NCI-H2227 treated with DMSO at 0.1 percent for 48 hours (cell line): Measurements from ENCODE around the gene ASB4.
"Not testable (repeated sequence)": the region's sequence is repeated elsewhere in the genome, so short reads cannot be mapped to it uniquely, and the experiment has no call there.

Experiments
- DNase-seq: peaks from one replicate; lab custom pipeline; 2025; lab: John Stamatoyannopoulos, UW

Gene ASB4

GRCh38 chr7:95479992-95480624 is 5.6 kb upstream of the ASB4 start:
- DNase-seq, result no peak

DNA sequence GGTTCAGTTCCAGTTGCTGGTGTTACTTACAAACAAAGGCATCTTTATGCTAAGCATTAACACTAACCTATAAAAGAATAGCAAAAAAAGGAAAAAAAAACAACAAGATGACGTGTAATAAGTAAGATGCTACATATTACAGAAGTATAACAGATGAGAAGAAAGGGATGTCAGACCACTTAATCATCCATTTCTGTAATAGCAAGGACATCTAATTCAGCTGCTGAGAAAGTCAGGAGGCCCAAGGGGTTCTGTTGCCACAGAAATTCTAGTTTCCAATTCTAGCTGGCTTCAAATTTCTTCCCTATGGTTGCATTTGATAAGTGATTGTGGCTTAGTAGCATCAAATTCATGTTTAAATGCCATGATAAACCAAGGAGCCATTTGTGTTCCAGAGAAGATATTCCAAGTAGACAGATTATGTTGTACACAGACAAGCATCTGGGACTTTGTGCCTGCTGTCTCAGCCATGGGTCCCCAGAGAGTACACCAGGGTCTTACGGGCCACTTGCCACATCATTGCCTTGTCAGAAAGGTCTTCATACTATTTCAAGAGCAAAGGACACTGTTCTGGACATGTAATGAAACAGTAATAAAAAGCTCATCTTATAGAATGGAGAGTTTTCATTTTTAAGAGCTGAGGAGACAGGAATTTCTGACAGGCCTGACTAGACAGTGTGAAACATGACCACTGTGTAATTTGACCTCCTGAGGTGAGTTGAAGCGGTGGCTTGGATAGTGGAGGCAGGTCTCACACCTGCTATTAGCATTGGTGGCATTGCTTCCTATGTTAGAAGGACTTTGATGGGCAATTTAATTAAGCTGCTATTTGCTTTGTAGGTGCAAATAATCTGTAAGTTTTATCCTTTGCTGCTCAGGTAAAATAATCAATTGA is 4.2 kb upstream of the ASB4 start:
- no peak for DNase-seq

DNA sequence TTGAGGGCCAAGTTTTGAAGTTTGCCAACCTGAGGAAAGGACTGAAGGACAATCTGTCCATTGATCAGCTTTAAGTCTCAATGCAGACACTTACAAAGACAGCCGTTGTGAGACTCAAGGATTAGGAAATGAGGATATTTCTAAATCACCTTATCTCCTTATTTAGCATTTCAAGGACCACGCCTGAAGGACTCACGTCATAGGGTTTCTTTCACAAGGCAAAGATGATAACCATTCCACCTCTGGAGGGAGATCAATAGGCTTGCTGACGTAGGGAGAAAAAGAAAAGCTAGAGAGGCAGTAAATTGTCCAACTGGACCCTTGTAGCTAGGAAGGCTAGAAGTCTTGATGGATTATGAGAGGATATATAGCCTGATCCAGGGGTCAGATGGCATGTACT is 3.3 kb upstream of the ASB4 start:
- DNase-seq, result no peak

GRCh38 chr7:95490231-95490762 is 4.6 kb downstream of the ASB4 start:
- no peak for DNase-seq

GRCh38 chr7:95491201-95491600 is 5.5 kb downstream of the ASB4 start:
- DNase-seq, result no peak

DNA sequence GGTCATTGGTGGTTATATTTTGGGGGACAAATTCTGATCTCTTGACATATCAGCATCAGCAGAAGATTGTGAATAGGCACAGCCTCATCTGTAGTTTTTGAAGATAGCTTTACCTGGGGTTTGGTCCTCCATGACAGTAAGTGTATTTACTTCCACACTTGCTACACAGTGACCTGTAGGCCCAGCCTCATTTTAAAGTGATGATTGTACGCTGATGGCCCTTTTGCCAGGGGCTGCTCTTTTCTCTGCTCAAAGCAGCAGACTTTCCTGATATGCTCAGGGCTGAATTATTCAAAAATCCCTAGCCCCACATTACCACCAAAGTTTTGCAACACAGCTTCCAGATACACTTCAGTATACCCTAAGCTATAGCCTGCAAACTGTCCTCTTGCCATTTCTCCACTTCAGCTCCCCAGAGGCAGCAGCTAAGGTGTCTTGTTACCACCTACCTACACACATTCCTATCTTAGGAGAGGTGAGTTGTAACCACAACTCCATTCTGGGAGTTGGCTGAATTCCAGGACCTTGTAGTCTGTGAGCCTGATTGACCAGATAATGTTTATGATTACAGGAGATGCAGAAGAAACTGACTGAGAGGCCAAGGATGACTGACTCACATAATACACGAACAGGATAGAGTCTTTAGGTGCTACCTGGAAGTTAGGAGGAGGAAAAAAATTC is 6.0 kb downstream of the ASB4 start:
- DNase-seq, result peak; percentile 55

GRCh38 chr7:95493247-95493646 is 7.5 kb downstream of the ASB4 start:
- no peak for DNase-seq

DNA sequence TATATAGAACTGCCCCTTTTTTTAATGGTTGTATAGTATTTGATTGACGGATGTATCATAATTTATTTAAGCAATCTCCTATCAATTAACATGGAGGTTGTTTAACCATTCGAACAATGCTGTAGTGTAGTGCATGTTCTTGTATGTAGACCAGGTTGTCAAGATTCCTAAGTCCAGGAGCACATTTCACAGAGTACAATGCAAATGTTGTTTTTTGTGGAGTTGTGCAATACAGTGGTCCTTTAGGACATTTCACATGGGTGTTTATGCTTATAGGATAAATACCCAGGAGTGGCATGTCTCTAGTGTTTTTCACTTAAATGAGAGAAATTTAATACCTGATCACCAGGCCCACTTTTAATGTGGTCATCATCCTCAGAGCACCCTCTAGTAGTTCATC is 8.1 kb downstream of the ASB4 start:
- DNase-seq, result no peak

DNA sequence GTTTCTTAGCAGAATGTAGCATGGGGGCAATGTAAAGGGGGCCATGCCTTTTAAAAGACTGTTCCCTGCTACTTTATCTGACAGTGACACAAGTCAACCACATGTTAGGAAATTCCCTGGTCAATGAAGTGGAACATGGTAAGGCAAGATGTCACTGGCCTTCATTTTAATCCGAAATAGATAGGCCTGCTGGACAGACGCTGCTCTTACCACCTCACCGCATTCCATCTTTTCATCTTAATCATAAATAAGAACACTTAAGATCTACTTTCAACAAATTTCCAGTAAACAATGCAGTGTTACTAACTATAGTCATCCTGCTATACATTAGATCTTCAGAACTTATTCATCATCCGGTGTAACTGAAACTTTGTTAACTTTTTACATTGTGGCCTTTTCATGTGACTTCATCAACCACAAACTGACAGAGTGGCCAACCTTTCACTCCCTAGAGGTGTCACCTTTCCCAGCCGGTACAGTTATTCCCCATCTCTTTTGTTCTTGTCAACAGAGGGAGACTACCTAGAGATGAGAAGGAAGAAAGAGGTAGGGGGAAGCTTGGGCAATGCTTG is 15.6 kb downstream of the ASB4 start:
- no peak for DNase-seq

- DNase-seq, result no peak
These were observed 16.7 kb downstream of the ASB4 start for GRCh38 chr7:95502403-95502802.

DNA sequence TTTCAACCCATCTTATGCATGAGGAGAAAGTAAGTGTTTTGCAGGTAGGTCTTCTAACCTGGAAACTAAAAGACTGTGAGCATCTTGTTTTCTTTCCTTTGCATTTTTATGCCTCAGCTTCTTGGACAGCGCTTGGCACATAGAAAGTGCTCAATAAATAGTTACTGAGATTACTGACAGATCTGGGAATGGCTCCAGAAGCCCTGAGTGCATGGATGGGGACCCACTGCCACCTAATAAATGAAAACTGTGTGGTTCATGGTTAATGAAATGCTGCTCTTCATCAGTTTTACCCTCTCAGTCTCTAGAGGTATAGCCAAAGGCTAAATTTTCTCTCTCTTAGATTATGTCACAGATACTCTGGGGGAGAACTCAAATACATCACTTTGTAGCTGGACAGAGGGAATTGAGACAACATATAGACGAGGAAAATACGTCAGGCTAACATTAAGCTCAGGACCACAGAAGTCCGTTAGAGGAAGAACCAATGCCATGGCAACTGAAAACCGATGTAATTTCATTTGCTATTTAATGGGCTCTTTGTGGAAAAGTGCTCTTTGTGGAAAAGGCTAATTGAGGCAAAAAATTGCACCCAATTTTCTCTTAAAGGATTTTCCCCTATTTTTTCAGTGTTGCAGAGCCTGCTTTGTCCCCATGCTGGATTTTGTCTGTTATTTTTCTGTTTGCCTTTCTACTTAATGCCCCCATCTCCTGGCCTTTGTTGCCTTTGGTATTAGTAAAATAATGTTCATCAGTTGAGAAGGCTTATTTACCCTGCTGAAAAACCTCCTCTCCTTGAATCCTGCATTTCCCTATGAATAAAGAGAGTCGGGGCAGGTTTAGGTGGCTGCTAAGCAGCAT is 17.8 kb downstream of the ASB4 start:
- peak; percentile 63 for DNase-seq

DNA sequence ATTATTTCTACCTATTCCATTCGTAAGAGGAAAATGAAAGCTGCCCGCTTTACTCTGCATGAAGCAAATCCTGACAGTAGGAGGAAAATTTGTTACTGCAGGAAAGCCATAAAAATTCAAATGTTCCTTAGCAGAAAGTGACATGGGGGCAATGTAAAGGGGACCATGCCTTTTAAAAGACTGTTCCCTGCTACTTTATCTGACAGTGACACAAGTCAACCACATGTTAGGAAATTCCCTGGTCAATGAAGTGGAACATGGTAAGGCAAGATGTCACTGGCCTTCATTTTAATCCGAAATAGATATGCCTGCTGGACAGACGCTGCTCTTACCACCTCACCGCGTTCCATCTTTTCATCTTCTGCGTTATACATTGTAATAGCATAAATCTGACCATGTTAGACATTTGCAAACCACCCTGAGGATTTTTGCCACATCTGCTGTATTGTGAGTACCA is 18.4 kb downstream of the ASB4 start:
- DNase-seq, result not testable (repeated sequence)

DNA sequence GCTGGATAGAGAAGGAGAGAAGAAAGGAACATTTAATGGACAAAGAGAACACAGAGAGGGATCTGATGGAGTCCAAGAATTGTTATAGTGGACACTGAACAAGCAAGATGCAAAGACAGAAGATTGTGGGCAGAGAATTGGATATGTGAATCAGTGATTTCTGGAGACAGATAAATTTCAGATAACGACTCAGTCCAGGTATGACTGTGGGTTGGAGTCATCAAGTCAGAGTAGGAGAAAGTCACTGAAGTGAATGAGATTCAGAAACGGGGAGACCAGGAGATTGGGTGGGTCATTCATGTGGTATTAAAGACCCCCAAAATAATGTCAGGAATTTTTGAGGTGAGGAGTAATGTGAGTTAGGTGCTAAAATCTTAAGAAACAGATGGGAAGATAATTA is 23.0 kb downstream of the ASB4 start:
- DNase-seq, result no peak

GRCh38 chr7:95509199-95509598 is 23.5 kb downstream of the ASB4 start:
- DNase-seq, result peak; percentile 55

DNA sequence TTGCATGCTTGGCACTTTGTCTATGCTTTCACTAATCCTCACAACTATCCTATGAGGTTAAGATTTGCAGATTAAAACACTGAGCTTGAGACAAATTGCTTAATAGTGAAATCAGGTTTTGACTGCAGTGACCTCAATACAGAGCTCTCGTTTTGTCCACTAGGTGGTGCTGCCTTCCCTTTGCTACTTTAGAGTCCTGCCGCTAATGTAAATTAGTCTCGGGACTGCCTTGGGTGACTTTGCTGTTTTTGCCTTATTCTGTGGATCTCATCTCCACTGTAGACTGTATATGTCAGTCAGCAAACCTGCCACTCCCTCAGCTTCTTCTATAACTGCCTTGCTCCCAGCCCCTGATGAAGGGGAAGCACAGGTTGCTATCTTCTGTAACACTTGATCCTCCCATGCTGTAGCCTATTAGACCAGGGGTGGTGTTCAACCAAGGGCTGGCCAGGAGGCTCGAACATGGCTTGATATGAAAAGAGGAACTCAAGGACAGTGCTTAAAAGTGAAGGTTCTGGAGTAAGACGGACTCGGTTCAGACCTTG is 26.0 kb downstream of the ASB4 start:
- DNase-seq, result peak; percentile 81

- no peak for DNase-seq
These were observed 31.7 kb downstream of the ASB4 start for GRCh38 chr7:95517458-95517857.

DNA sequence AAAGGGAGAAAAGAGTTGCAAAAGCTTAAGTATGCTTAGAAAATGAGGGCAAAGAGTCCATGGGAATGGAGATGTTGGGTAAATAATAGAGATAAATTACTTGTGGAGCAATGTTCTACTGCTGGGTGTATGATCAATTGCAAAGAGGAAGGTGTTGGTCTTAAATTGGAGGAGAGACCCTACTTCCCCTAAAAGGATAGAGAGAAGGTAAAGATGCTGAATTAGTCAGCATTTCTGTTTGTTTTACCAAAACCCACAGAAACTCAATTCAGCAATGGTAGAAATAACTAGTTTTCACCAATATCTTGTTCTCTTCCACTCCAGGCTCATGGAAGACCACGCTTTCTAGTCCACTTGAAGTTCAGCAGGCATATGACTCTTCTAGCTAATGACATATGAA is 32.1 kb downstream of the ASB4 start:
- DNase-seq, result no peak

- DNase-seq, result no peak
These were observed 34.4 kb downstream of the ASB4 start for GRCh38 chr7:95520136-95520535.

- no peak for DNase-seq
These were observed 39.8 kb downstream of the ASB4 start for GRCh38 chr7:95525503-95525902.

GRCh38 chr7:95526128-95526738 is 40.5 kb downstream of the ASB4 start:
- DNase-seq, result no peak
